GM19397 (cell line): Measurements from ENCODE around the gene APBB2.
"Not testable (repeated sequence)": the region's sequence is repeated elsewhere in the genome, so short reads cannot be mapped to it uniquely, and the experiment has no call there.

ENCODE experiments used
- ATAC-seq: cut with Tn5 transposase; IDR thresholded peaks from one replicate; pipeline ENCODE4 v1.9.1; 2021; ENCODE audit warnings: mild to moderate bottlenecking, moderate library complexity; ENCODE audit not compliant: unreplicated experiment

The APBB2 gene

GRCh38 chr4:41069838-41070237 is 144.5 kb downstream of the APBB2 start:
- ATAC-seq, result no peak

- no peak for ATAC-seq
Observed at GRCh38 chr4:41069257-41069656, 145.1 kb downstream of the APBB2 start.

DNA sequence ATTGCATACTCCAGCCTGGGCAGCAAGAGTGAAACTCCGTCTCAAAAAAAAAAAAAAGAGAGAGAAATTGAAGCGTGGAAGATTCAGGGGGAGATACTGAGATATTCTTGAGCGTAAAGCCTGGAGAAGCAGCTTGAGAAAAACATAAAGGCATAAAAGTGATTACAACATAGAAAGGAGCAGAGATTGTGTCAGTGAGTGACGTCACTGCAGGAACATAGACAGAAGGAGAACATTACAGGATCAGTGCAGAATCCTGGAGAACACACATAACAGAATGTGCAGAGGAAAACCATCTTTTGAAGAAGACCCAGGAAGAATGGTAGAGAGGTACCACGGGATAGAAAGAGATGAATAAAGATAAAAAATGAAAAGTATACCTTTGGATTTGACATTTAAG is 147.0 kb downstream of the APBB2 start:
- no peak for ATAC-seq

DNA sequence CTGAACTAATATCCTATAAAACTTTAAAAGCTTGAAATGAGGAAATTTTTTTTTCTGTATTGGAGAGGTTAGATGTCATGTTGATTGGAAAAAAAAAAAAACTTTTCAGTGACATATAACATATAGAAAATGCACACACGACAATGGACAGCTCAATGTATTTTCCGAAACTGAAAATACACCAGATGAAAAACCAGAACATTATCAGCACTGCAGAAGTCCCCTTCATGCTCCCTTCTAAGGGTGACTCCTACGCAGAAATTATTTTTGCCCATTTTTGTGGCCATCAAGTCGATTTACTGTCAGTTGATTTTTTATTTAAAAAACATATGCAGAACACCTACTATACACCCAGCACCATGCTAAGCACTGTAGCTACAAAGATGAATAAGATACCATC is 148.3 kb downstream of the APBB2 start:
- ATAC-seq, result no peak

- ATAC-seq, result no peak
Observed at GRCh38 chr4:41065434-41066006, 148.8 kb downstream of the APBB2 start.

DNA sequence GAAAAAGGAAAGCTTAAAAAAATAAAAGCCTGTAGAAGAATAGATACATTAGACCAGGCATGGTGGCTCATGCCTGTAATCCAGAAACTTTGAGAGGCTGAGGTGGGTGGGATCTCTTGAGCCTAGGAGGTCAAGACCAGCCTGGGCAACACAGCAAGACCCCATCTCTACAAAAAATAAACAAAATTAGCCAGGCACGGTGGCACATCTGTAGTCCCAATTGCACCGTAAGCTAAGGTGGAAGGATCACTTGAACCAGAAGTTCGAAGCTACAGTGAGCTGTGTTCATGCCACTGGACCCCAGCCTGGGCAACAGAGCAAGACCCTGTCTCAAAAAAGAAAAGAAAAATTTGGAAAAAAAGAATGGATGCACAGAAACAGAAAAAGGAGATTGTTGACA is 149.4 kb downstream of the APBB2 start:
- ATAC-seq, result no peak

DNA sequence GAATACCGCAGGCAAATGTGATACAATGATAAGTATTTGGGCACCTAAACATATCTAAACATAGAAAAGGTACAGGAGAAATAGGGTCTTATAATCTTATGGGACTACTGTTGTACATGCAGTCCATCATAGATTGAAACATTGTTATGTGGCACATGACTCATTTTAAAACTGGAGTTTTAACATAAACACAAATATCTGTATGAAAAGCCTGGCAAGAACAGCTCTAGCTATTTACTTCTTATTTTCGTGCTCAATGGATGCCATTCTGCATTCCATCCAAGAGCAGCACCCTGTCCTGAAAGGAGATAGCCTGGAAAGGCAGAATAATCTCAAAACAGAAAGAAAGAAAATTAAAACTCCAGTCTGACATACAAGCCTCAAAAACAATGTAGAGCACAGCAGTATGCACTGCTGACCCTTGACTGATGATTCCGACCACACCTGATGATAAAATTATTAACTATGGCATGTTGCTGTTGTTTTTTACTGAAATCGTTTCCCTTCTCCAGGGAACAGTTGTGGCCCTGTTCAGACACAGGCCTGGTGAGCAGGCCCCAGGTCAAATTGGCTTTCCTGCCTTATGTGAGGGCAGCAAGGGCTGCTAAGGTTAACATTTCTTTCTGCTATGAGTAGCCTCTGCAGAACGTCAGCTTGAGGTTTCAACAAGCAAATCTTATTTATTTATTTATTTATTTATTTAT is 152.7 kb downstream of the APBB2 start:
- no peak for ATAC-seq

- ATAC-seq, result no peak
Observed at GRCh38 chr4:41060352-41061334, 153.7 kb downstream of the APBB2 start.

DNA sequence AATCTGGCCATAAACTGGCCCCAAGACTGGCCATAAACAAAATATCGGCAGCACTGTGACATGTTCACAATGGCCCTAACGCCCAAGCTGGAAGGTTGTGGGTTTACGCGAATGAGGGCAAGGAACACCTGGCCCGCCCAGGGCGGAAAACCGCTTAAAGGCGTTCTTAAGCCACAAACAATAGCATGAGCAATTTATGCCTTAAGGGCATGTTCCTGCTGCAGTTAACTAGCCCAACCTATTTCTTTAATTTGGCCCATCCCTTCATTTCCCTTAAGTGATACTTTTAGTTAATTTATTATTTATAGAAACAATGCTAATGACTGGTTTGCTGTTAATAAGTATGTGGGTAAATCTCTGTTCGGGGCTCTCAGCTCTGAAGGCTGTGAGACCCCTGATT is 154.9 kb downstream of the APBB2 start:
- not testable (repeated sequence) for ATAC-seq

GRCh38 chr4:41058426-41058825 is 155.9 kb downstream of the APBB2 start:
- no peak for ATAC-seq

- no peak for ATAC-seq
Observed at GRCh38 chr4:41057467-41057866, 156.9 kb downstream of the APBB2 start.

GRCh38 chr4:41052287-41052686 is 162.1 kb downstream of the APBB2 start:
- ATAC-seq, result no peak

DNA sequence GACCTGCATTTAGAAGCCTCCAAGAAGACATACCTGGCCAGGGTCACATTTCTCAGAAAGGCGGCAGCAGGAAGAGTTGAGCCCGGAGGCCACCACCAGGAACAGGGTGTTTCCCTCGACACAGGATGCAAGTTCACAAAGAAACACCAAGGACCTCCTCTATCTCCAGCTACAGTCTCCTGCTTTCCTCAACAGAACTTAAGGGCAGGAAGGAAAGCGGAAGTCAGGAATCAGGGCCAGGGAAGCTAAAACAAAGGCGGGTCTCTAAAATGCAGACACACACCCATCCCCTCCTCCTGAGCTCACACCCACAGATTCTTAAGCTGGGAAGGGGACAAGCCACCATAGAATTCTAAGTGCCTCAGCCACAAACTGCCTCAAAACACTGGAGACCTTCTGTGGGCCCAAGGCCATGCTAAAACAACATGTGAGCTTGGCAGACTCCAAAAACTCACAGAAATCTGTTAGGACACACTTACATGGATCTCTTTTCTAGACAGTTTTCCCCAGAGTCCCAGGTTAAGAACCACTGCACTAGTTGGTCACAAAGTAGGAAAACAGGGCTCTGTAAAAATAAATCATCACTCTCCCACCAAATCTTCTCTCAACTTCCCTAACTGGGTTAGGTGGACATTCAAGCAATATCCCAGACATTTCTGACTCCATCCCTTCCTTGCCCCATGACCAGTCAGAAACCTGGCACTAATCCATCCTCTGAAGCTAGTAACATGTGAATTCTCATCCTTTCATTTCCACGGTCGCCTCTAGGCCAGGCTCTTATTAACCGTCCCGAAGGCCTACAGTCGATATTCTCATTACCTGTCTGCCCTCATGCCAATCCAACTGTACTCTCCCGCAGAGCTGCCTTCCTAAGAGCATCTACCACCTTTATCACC is 163.2 kb downstream of the APBB2 start:
- no peak for ATAC-seq

GRCh38 chr4:41050116-41050515 is 164.2 kb downstream of the APBB2 start:
- ATAC-seq, result no peak

GRCh38 chr4:41049176-41049575 is 165.2 kb downstream of the APBB2 start:
- not testable (repeated sequence) for ATAC-seq

GRCh38 chr4:41044791-41045190 is 169.6 kb downstream of the APBB2 start:
- no peak for ATAC-seq

GRCh38 chr4:41044165-41044564 is 170.2 kb downstream of the APBB2 start:
- no peak for ATAC-seq

- ATAC-seq, result no peak
Observed at GRCh38 chr4:41043465-41043864, 170.9 kb downstream of the APBB2 start.

DNA sequence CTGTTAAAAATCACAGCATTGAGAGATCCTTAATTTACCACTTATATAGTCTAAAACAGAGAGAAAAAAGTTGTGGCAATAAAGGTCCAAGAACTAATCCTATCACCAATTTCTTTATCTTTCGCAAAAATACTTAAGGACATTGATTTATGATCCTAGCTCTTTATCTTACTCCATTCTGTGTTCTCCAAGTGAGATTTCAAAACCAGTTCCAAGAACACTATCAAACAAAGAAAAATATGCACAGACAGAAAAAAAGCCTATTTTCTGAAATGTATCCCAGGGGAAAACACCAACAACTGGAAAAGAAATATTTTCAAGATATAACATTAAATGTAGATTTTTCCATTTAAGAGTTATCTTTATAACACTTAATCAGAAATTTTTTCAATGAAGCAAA is 172.8 kb downstream of the APBB2 start:
- no peak for ATAC-seq

- ATAC-seq, result no peak
Observed at GRCh38 chr4:41039317-41039716, 175.0 kb downstream of the APBB2 start.

GRCh38 chr4:41038304-41038703 is 176.0 kb downstream of the APBB2 start:
- no peak for ATAC-seq
